NCI-H82 treated with DMSO at 0.1 percent for 48 hours (cell line): ENCODE results near the gene TNFRSF1B.

Experiments
- DNase-seq: peaks from one replicate; lab custom pipeline; 2025; ENCODE audit not compliant: unreplicated experiment; lab: John Stamatoyannopoulos, UW

Gene TNFRSF1B

GRCh38 chr1:12141163-12141850 is 25.5 kb upstream of the TNFRSF1B start:
- no peak for DNase-seq

GRCh38 chr1:12142141-12142823 is 24.5 kb upstream of the TNFRSF1B start:
- no peak for DNase-seq

GRCh38 chr1:12142891-12143630 is 23.7 kb upstream of the TNFRSF1B start:
- DNase-seq: no peak

- no peak for DNase-seq
Measured at GRCh38 chr1:12143631-12144155, 23.1 kb upstream of the TNFRSF1B start.

- DNase-seq: no peak
Measured at GRCh38 chr1:12144236-12144635, 22.6 kb upstream of the TNFRSF1B start.

- no peak for DNase-seq
Measured at GRCh38 chr1:12144969-12145368, 21.8 kb upstream of the TNFRSF1B start.

- no peak for DNase-seq
Measured at GRCh38 chr1:12145616-12146342, 21.0 kb upstream of the TNFRSF1B start.

GRCh38 chr1:12146343-12147112 is 20.3 kb upstream of the TNFRSF1B start:
- no peak for DNase-seq

GRCh38 chr1:12147201-12147701 is 19.5 kb upstream of the TNFRSF1B start:
- DNase-seq: no peak

- DNase-seq: no peak
Measured at GRCh38 chr1:12148160-12148957, 18.4 kb upstream of the TNFRSF1B start.

- no peak for DNase-seq
Measured at GRCh38 chr1:12148958-12149790, 17.6 kb upstream of the TNFRSF1B start.

GRCh38 chr1:12149791-12150175 is 17.0 kb upstream of the TNFRSF1B start:
- DNase-seq: no peak

- DNase-seq: no peak
Measured at GRCh38 chr1:12150456-12151200, 16.2 kb upstream of the TNFRSF1B start.

GRCh38 chr1:12151465-12151864 is 15.3 kb upstream of the TNFRSF1B start:
- no peak for DNase-seq

- DNase-seq: no peak
Measured at GRCh38 chr1:12152113-12152891, 14.5 kb upstream of the TNFRSF1B start.

- no peak for DNase-seq
Measured at GRCh38 chr1:12153181-12153785, 13.5 kb upstream of the TNFRSF1B start.

- DNase-seq: no peak
Measured at GRCh38 chr1:12155328-12155727, 11.5 kb upstream of the TNFRSF1B start.
